ENCODE results near the gene ESR1.
"Not testable (repeated sequence)": the region's sequence is repeated elsewhere in the genome, so short reads cannot be mapped to it uniquely, and the experiment has no call there.

ESR1 gene

GRCh38 chr6:151832710-151833109, 25.2 kb downstream of the ESR1 start:
- Histone ChIP-seq H3K27ac (ENCODE audit: low read depth, low read length) (no peak overlapping the region), H3K9ac (ENCODE audit: low read length) (no peak overlapping the region), H3K4me3 (ENCODE audit: low read length) (no peak overlapping the region), H3K4me1 (ENCODE audit: control insufficient read depth, insufficient read depth, low read length) (no peaks in the 10 kb centered on the region), H3K36me3 (ENCODE audit: control insufficient read depth, insufficient read depth, low read length) (no peaks in the 10 kb centered on the region), H3K27me3 (ENCODE audit: control insufficient read depth, insufficient read depth, low read length) (no peaks in the 10 kb centered on the region)

GRCh38 chr6:151835396-151835795, 27.9 kb downstream of the ESR1 start:
- no peaks in the 10 kb centered on the region for H3K36me3 ChIP-seq (ENCODE audit: control insufficient read depth, insufficient read depth, low read length)
- no peak overlapping the region for H3K9ac ChIP-seq (ENCODE audit: low read length)

GRCh38 chr6:151837223-151837622, 29.7 kb downstream of the ESR1 start:
- Histone ChIP-seq H3K36me3 (ENCODE audit: control insufficient read depth, insufficient read depth, low read length) (no peaks in the 10 kb centered on the region), H3K4me1 (ENCODE audit: control insufficient read depth, insufficient read depth, low read length) (no peaks in the 10 kb centered on the region), H3K27me3 (ENCODE audit: control insufficient read depth, insufficient read depth, low read length) (no peaks in the 10 kb centered on the region), H3K4me3 (ENCODE audit: low read length) (no peak overlapping the region), H3K9ac (ENCODE audit: low read length) (no peak overlapping the region), H3K27ac (ENCODE audit: low read depth, low read length) (no peak overlapping the region)

More at GRCh38 chr6:151835396-151835795, 27.9 kb downstream of the ESR1 start:
- Histone ChIP-seq H3K27me3 (ENCODE audit: control insufficient read depth, insufficient read depth, low read length) (no peaks in the 10 kb centered on the region), H3K4me3 (ENCODE audit: low read length) (no peak overlapping the region), H3K4me1 (ENCODE audit: control insufficient read depth, insufficient read depth, low read length) (no peaks in the 10 kb centered on the region), H3K27ac (ENCODE audit: low read depth, low read length) (no peak overlapping the region)

- H3K9ac ChIP-seq (ENCODE audit: low read length), result no peak overlapping the region
- no peak overlapping the region for H3K27ac ChIP-seq (ENCODE audit: low read depth, low read length)
- H3K4me1 ChIP-seq (ENCODE audit: control insufficient read depth, insufficient read depth, low read length), result no peaks in the 10 kb centered on the region
- H3K4me3 ChIP-seq (ENCODE audit: low read length), result no peak overlapping the region
- H3K36me3 ChIP-seq (ENCODE audit: control insufficient read depth, insufficient read depth, low read length), result no peaks in the 10 kb centered on the region
- no peaks in the 10 kb centered on the region for H3K27me3 ChIP-seq (ENCODE audit: control insufficient read depth, insufficient read depth, low read length)
These were observed 35.3 kb downstream of the ESR1 start for GRCh38 chr6:151842816-151843215.

- no peaks in the 10 kb centered on the region for H3K27me3 ChIP-seq (ENCODE audit: control insufficient read depth, insufficient read depth, low read length)
- H3K9ac ChIP-seq (ENCODE audit: low read length), result no peak overlapping the region
- H3K27ac ChIP-seq (ENCODE audit: low read depth, low read length), result no peak overlapping the region
- H3K4me3 ChIP-seq (ENCODE audit: low read length), result no peak overlapping the region
- H3K36me3 ChIP-seq (ENCODE audit: control insufficient read depth, insufficient read depth, low read length), result no peaks in the 10 kb centered on the region
- no peaks in the 10 kb centered on the region for H3K4me1 ChIP-seq (ENCODE audit: control insufficient read depth, insufficient read depth, low read length)
These were observed 39.6 kb downstream of the ESR1 start for GRCh38 chr6:151847064-151847463.

GRCh38 chr6:151850479-151851003, 43.1 kb downstream of the ESR1 start:
- Histone ChIP-seq H3K36me3 (ENCODE audit: control insufficient read depth, insufficient read depth, low read length) (no peaks in the 10 kb centered on the region), H3K27me3 (ENCODE audit: control insufficient read depth, insufficient read depth, low read length) (no peaks in the 10 kb centered on the region), H3K4me3 (ENCODE audit: low read length) (no peak overlapping the region), H3K9ac (ENCODE audit: low read length) (no peak overlapping the region), H3K4me1 (ENCODE audit: control insufficient read depth, insufficient read depth, low read length) (no peaks in the 10 kb centered on the region), H3K27ac (ENCODE audit: low read depth, low read length) (no peak overlapping the region)

- H3K4me1 ChIP-seq (ENCODE audit: control insufficient read depth, insufficient read depth, low read length), result no peaks in the 10 kb centered on the region
- no peaks in the 10 kb centered on the region for H3K27me3 ChIP-seq (ENCODE audit: control insufficient read depth, insufficient read depth, low read length)
- no peak overlapping the region for H3K4me3 ChIP-seq (ENCODE audit: low read length)
- no peak overlapping the region for H3K9ac ChIP-seq (ENCODE audit: low read length)
- no peaks in the 10 kb centered on the region for H3K36me3 ChIP-seq (ENCODE audit: control insufficient read depth, insufficient read depth, low read length)
- no peak overlapping the region for H3K27ac ChIP-seq (ENCODE audit: low read depth, low read length)
These were observed 50.8 kb downstream of the ESR1 start for GRCh38 chr6:151858294-151858693.

GRCh38 chr6:151862461-151862860, 55.0 kb downstream of the ESR1 start:
- H3K4me1 ChIP-seq (ENCODE audit: control insufficient read depth, insufficient read depth, low read length), result no peaks in the 10 kb centered on the region
- H3K27me3 ChIP-seq (ENCODE audit: control insufficient read depth, insufficient read depth, low read length), result no peaks in the 10 kb centered on the region
- H3K36me3 ChIP-seq (ENCODE audit: control insufficient read depth, insufficient read depth, low read length), result no peaks in the 10 kb centered on the region
- no peak overlapping the region for H3K27ac ChIP-seq (ENCODE audit: low read depth, low read length)
- H3K4me3 ChIP-seq (ENCODE audit: low read length), result no peak overlapping the region
- H3K9ac ChIP-seq (ENCODE audit: low read length), result no peak overlapping the region

- not testable (repeated sequence) for H3K4me3 ChIP-seq (ENCODE audit: low read length); H3K36me3 ChIP-seq (ENCODE audit: control insufficient read depth, insufficient read depth, low read length); H3K27me3 ChIP-seq (ENCODE audit: control insufficient read depth, insufficient read depth, low read length); H3K4me1 ChIP-seq (ENCODE audit: control insufficient read depth, insufficient read depth, low read length); H3K9ac ChIP-seq (ENCODE audit: low read length); H3K27ac ChIP-seq (ENCODE audit: low read depth, low read length)
These were observed 59.9 kb downstream of the ESR1 start for GRCh38 chr6:151867361-151867869.

- no peak overlapping the region for H3K9ac ChIP-seq (ENCODE audit: low read length)
- no peaks in the 10 kb centered on the region for H3K27me3 ChIP-seq (ENCODE audit: control insufficient read depth, insufficient read depth, low read length)
- no peaks in the 10 kb centered on the region for H3K4me1 ChIP-seq (ENCODE audit: control insufficient read depth, insufficient read depth, low read length)
- no peak overlapping the region for H3K4me3 ChIP-seq (ENCODE audit: low read length)
- no peaks in the 10 kb centered on the region for H3K36me3 ChIP-seq (ENCODE audit: control insufficient read depth, insufficient read depth, low read length)
- no peak overlapping the region for H3K27ac ChIP-seq (ENCODE audit: low read depth, low read length)
These were observed 61.9 kb downstream of the ESR1 start for GRCh38 chr6:151869345-151869744.

- Histone ChIP-seq H3K4me3 (ENCODE audit: low read length) (no peak overlapping the region), H3K27me3 (ENCODE audit: control insufficient read depth, insufficient read depth, low read length) (no peaks in the 10 kb centered on the region), H3K27ac (ENCODE audit: low read depth, low read length) (no peak overlapping the region), H3K9ac (ENCODE audit: low read length) (no peak overlapping the region), H3K4me1 (ENCODE audit: control insufficient read depth, insufficient read depth, low read length) (no peaks in the 10 kb centered on the region), H3K36me3 (ENCODE audit: control insufficient read depth, insufficient read depth, low read length) (no peaks in the 10 kb centered on the region)
These were observed 62.3 kb downstream of the ESR1 start for GRCh38 chr6:151869787-151870186.

- H3K9ac ChIP-seq (ENCODE audit: low read length), result no peak overlapping the region
- no peak overlapping the region for H3K4me3 ChIP-seq (ENCODE audit: low read length)
- H3K27me3 ChIP-seq (ENCODE audit: control insufficient read depth, insufficient read depth, low read length), result no peaks in the 10 kb centered on the region
- H3K4me1 ChIP-seq (ENCODE audit: control insufficient read depth, insufficient read depth, low read length), result no peaks in the 10 kb centered on the region
- H3K36me3 ChIP-seq (ENCODE audit: control insufficient read depth, insufficient read depth, low read length), result no peaks in the 10 kb centered on the region
- H3K27ac ChIP-seq (ENCODE audit: low read depth, low read length), result no peak overlapping the region
These were observed 62.9 kb downstream of the ESR1 start for GRCh38 chr6:151870375-151870774.

- no peak overlapping the region for H3K9ac ChIP-seq (ENCODE audit: low read length)
- H3K4me1 ChIP-seq (ENCODE audit: control insufficient read depth, insufficient read depth, low read length), result no peaks in the 10 kb centered on the region
- H3K36me3 ChIP-seq (ENCODE audit: control insufficient read depth, insufficient read depth, low read length), result no peaks in the 10 kb centered on the region
- no peak overlapping the region for H3K27ac ChIP-seq (ENCODE audit: low read depth, low read length)
- H3K27me3 ChIP-seq (ENCODE audit: control insufficient read depth, insufficient read depth, low read length), result no peaks in the 10 kb centered on the region
- H3K4me3 ChIP-seq (ENCODE audit: low read length), result no peak overlapping the region
These were observed 68.0 kb downstream of the ESR1 start for GRCh38 chr6:151875524-151875923.
